SH-SY5Y (cell line): ENCODE data around the gene GPR153.

Experiments
- GATA2 ChIP-seq: IDR thresholded peaks from 2 replicates; pipeline ENCODE4 v1.6.1; 2011; ENCODE audit warnings: mild to moderate bottlenecking, low read depth, low read length
- GATA3 ChIP-seq: IDR thresholded peaks from 2 replicates; pipeline ENCODE4 v1.6.1; 2011; ENCODE audit warnings: low read depth, mild to moderate bottlenecking, low read length, moderate library complexity

DNA sequence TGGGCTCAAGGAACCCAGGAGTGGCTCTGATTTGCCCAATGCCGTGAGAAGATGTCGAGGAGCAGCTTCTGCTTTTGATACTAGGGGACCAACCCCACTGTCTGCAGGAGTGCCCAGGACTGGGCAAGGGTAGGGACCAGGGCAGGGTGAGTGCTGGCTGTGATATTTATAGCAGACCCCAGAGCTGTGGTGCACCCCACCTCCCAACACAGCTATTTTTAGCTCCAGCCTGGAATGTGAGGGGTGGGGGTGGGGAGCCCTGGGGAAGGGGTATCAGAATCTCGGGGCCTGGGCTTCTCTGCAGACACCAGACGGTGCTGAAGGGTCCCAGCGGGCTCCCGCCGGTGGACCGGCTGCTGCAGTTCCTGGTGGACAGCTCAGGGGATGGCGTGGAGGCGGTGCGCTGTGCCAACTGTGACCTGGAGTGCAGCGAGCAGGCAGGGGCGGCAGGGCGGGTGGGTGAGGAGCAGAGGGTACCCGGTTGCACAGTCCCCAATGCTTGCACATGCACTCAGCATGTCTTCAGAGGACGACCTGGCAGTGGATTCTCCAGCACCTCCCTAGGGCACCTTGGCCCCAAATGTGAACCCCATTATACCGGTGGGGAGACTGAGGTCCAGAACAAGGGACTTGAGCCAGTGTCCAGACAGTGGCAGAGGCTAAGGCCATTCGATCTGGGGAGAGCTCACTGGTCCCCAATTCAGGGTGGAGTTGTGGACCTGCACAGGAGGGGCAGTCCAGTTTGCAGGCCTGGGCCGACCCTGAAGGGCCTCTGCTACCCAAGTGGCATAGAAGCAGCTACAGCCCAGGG lies 53.6 kb downstream of the GPR153 start:
- TF ChIP-seq GATA2 (no peak), GATA3 (no peak)
